ENCODE measurements around the gene LUZP4.

DNA sequence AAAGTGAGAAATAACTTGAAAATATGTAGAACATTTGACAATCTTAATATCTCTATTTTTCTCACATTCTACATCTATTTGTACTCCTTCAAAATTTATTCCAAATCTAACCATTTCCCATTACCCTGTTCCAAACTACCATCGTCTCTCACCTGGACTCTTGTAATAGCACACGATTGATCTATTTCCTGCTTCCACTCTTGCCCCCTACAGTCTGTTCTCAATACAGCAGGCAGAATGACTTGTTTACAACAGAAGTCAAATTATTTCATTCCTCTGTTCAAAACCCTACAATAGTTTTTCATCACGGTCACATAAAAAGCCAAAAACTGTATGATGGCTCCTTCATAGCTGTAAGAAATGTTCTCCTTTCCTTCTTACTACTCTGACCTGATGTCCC is 21.1 kb upstream of the LUZP4 start:
- TF ChIP-seq, protein P1, sequence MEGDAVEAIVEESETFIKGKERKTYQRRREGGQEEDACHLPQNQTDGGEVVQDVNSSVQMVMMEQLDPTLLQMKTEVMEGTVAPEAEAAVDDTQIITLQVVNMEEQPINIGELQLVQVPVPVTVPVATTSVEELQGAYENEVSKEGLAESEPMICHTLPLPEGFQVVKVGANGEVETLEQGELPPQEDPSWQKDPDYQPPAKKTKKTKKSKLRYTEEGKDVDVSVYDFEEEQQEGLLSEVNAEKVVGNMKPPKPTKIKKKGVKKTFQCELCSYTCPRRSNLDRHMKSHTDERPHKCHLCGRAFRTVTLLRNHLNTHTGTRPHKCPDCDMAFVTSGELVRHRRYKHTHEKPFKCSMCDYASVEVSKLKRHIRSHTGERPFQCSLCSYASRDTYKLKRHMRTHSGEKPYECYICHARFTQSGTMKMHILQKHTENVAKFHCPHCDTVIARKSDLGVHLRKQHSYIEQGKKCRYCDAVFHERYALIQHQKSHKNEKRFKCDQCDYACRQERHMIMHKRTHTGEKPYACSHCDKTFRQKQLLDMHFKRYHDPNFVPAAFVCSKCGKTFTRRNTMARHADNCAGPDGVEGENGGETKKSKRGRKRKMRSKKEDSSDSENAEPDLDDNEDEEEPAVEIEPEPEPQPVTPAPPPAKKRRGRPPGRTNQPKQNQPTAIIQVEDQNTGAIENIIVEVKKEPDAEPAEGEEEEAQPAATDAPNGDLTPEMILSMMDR (IDR thresholded peaks at IDR 0.05) = peak in 4 of 6 experiments; percentile 30 to 43 (median 40)
- TF ChIP-seq POLR2A (IDR thresholded peaks at IDR 0.05) = no peak

Measured in adrenal gland (tissue), 5 donors.